Stimulated activated naive CD8-positive, alpha-beta T cell treated with anti-CD3 and anti-CD28 coated beads, Interleukin-15, amount 100 ng/mL, for 72 hours (primary cell): ENCODE results near the gene SLC6A1.

Experiments
- ATAC-seq: fragments of 150-1000 bp; cut with Tn5 transposase; 2 replicates; pipeline ENCODE4 v1.10.0; 2021; ENCODE audit warnings: mild to moderate bottlenecking, moderate library complexity
- DNase-seq, 2 donors: peaks; one replicate each; pipeline ENCODE4 v3.0.0; 2021 to 2022
- H3K27ac Mint-ChIP-seq, 2 donors: one replicate each; pipeline ENCODE4 v1.8.0; 2022; ENCODE audit warnings: mild to moderate bottlenecking in 2 of 2, mixed read lengths in 2 of 2, moderate library complexity in 2 of 2
- H3K27me3 Mint-ChIP-seq: one replicate; pipeline ENCODE4 v1.8.0; 2022; ENCODE audit warnings: mixed read lengths
- H3K4me1 Mint-ChIP-seq: one replicate; pipeline ENCODE4 v1.8.0; 2022; ENCODE audit warnings: mild to moderate bottlenecking, mixed read lengths
- H3K4me3 Mint-ChIP-seq, 2 donors: one replicate each; pipeline ENCODE4 v1.8.0; 2022; ENCODE audit warnings: mild to moderate bottlenecking in 2 of 2, mixed read lengths in 2 of 2, moderate library complexity in 1 of 2
- H3K9me3 Mint-ChIP-seq, 2 donors: one replicate each; pipeline ENCODE4 v1.8.0; 2022; ENCODE audit warnings: mixed read lengths in 2 of 2

The SLC6A1 gene

GRCh38 chr3:11077466-11077865, 84.9 kb downstream of the SLC6A1 start:
- Mint-ChIP-seq H3K27ac (no peak overlapping the region), H3K4me1 (no peaks in the 10 kb centered on the region), H3K27me3 (peaks cover 51% of the 10 kb centered on the region), H3K4me3 (no peak overlapping the region), H3K9me3 (peaks cover 0 to 6% of the 10 kb centered on the region in 2 donors)
- no peak for ATAC-seq
- no peak for DNase-seq

GRCh38 chr3:11078826-11079515, 86.4 kb downstream of the SLC6A1 start:
- Mint-ChIP-seq H3K9me3 (peaks cover 0 to 6% of the 10 kb centered on the region in 2 donors), H3K4me1 (no peaks in the 10 kb centered on the region), H3K27me3 (peaks cover 43% of the 10 kb centered on the region), H3K4me3 (no peak overlapping the region), H3K27ac (no peak overlapping the region)
- DNase-seq (no peak), ATAC-seq (no peak)

GRCh38 chr3:11080492-11080891, 87.9 kb downstream of the SLC6A1 start:
- peaks cover 32% of the 10 kb centered on the region for H3K27me3 Mint-ChIP-seq
- H3K4me3 Mint-ChIP-seq = no peak overlapping the region
- H3K4me1 Mint-ChIP-seq = no peaks in the 10 kb centered on the region
- ATAC-seq = no peak
- peaks cover 0 to 5% of the 10 kb centered on the region in 2 donors for H3K9me3 Mint-ChIP-seq
- no peak overlapping the region for H3K27ac Mint-ChIP-seq
- no peak for DNase-seq

GRCh38 chr3:11084098-11084497, 91.5 kb downstream of the SLC6A1 start:
- ATAC-seq (no peak), DNase-seq (no peak)
- H3K4me1 Mint-ChIP-seq = no peaks in the 10 kb centered on the region
- no peak overlapping the region for H3K27ac Mint-ChIP-seq
- H3K27me3 Mint-ChIP-seq = peaks cover 12% of the 10 kb centered on the region
- H3K9me3 Mint-ChIP-seq = no peaks in the 10 kb centered on the region
- H3K4me3 Mint-ChIP-seq = no peak overlapping the region

GRCh38 chr3:11084677-11085076, 92.1 kb downstream of the SLC6A1 start:
- Mint-ChIP-seq H3K27me3 (peaks cover 12% of the 10 kb centered on the region), H3K9me3 (no peaks in the 10 kb centered on the region), H3K4me3 (no peak overlapping the region), H3K27ac (no peak overlapping the region), H3K4me1 (no peaks in the 10 kb centered on the region)
- ATAC-seq = no peak
- DNase-seq = no peak

GRCh38 chr3:11085093-11085840, 92.7 kb downstream of the SLC6A1 start:
- no peaks in the 10 kb centered on the region for H3K9me3 Mint-ChIP-seq
- H3K27ac Mint-ChIP-seq = no peak overlapping the region
- H3K4me1 Mint-ChIP-seq = no peaks in the 10 kb centered on the region
- H3K4me3 Mint-ChIP-seq = no peak overlapping the region
- ATAC-seq (no peak), DNase-seq (no peak)
- H3K27me3 Mint-ChIP-seq = peaks cover 12% of the 10 kb centered on the region

- no peaks in the 10 kb centered on the region for H3K9me3 Mint-ChIP-seq
- H3K27ac Mint-ChIP-seq = no peak overlapping the region
- no peak overlapping the region for H3K4me3 Mint-ChIP-seq
- ATAC-seq (no peak), DNase-seq (no peak)
- peaks cover 12% of the 10 kb centered on the region for H3K27me3 Mint-ChIP-seq
- H3K4me1 Mint-ChIP-seq = no peaks in the 10 kb centered on the region
Measured at GRCh38 chr3:11086856-11087255, 94.3 kb downstream of the SLC6A1 start.

GRCh38 chr3:11088066-11088465, 95.5 kb downstream of the SLC6A1 start:
- H3K27ac Mint-ChIP-seq = no peak overlapping the region
- H3K4me3 Mint-ChIP-seq = no peak overlapping the region
- ATAC-seq = no peak
- no peak for DNase-seq
- peaks cover 12% of the 10 kb centered on the region for H3K27me3 Mint-ChIP-seq
- no peaks in the 10 kb centered on the region for H3K4me1 Mint-ChIP-seq
- H3K9me3 Mint-ChIP-seq = no peaks in the 10 kb centered on the region

GRCh38 chr3:11088831-11089230, 96.3 kb downstream of the SLC6A1 start:
- no peak overlapping the region for H3K4me3 Mint-ChIP-seq
- ATAC-seq = no peak

More at GRCh38 chr3:11088831-11089230, 96.3 kb downstream of the SLC6A1 start:
- Mint-ChIP-seq H3K4me1 (no peaks in the 10 kb centered on the region), H3K27ac (no peak overlapping the region), H3K9me3 (no peaks in the 10 kb centered on the region), H3K27me3 (peaks cover 12% of the 10 kb centered on the region)
- no peak for DNase-seq
